PFSK-1 (cell line): ENCODE results near the gene GYS1.

ENCODE experiments used
- FOXP2 ChIP-seq: optimal IDR thresholded peaks from 2 replicates; pipeline ENCODE3; 2011; ENCODE audit warnings: borderline replicate concordance, control low read depth, inconsistent platforms; ENCODE audit not compliant: insufficient read depth; ENCODE audit errors: extremely low read length, extremely low read depth
- POLR2AphosphoS5 ChIP-seq: IDR thresholded peaks from 2 replicates; pipeline ENCODE4 v1.6.1; 2012; ENCODE audit warnings: low read depth, mild to moderate bottlenecking, control low read depth, low read length, moderate library complexity
- REST ChIP-seq, 2 experiments: IDR thresholded peaks; 2 replicates each; pipeline versions ENCODE4 v1.6.1 to v1.8.0; 2011 to 2012; ENCODE audit warnings: low read depth in 2 of 2, low read length in 2 of 2, control low read depth in 1 of 2, inconsistent platforms in 1 of 2, mild to moderate bottlenecking in 1 of 2, moderate library complexity in 1 of 2; ENCODE audit not compliant: insufficient read depth in 1 of 2
- SIN3A ChIP-seq: IDR thresholded peaks from 2 replicates; pipeline ENCODE4 v1.6.1; 2012; ENCODE audit warnings: mild to moderate bottlenecking, low read length, moderate library complexity, borderline replicate concordance; ENCODE audit not compliant: insufficient read depth
- TAF1 ChIP-seq: IDR thresholded peaks from 2 replicates; pipeline ENCODE4 v1.6.1; 2012; ENCODE audit warnings: low read length, control low read depth, borderline replicate concordance; ENCODE audit not compliant: insufficient read depth

DNA sequence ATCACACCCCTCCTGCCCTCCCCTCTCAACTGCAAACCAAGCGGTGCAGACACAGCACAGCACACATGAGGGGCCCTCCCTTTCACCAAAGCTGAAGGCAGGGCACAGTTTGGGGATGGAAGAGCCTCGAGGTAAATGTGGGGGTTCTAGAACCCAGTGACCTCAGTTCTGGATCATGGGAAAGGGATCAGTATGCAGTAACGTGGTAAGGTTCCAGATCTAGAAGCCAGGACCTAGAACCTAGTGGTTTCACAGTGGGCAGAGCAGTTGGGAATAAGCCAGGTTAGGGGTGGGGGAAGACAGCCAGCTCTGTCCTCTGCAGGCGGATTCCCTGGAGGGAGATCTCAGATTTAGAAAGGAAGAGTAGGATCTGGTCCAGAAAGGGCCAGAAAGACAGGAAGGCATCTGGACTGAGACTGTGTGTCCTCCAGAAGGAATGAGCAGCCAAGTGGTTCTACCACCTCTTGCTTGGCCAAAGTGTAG, 24.9 kb downstream of the GYS1 start:
- no peak for TF ChIP-seq SIN3A
- no peak for TF ChIP-seq REST (IDR thresholded peaks at IDR 0.05; ENCODE audit: insufficient read depth in 1 of 2, low read depth in 2 of 2, low read length in 2 of 2)
- no peak for TF ChIP-seq POLR2AphosphoS5
- no peak for TF ChIP-seq TAF1
- TF ChIP-seq FOXP2 = no peak
